Thyroid gland (tissue), 4 donors: ENCODE measurements around the gene SKIC8.
A peak's percentile ranks its signal among the peaks of the same experiment; 100 is the strongest.

Experiments used
- POLR2A ChIP-seq, 2 donors: fragments of 450-650 bp; IDR thresholded peaks; one replicate each; pipeline ENCODE4 v1.6.1; 2017; ENCODE audit warnings: antibody characterized with exemption in 2 of 2, mild to moderate bottlenecking in 2 of 2, moderate library complexity in 1 of 2
- TF ChIP-seq, protein P1 (sequence below), 6 experiments: fragments of 200-600 bp in 3 of 6; fragments of 450-650 bp in 3 of 6; sonication (generic) in 3 of 6; IDR thresholded peaks; one replicate each; pipeline ENCODE4 v1.5.1; 2016 to 2019; ENCODE audit warnings: antibody characterized with exemption in 6 of 6, mild to moderate bottlenecking in 2 of 6, inconsistent platforms in 1 of 6, moderate library complexity in 1 of 6

DNA sequence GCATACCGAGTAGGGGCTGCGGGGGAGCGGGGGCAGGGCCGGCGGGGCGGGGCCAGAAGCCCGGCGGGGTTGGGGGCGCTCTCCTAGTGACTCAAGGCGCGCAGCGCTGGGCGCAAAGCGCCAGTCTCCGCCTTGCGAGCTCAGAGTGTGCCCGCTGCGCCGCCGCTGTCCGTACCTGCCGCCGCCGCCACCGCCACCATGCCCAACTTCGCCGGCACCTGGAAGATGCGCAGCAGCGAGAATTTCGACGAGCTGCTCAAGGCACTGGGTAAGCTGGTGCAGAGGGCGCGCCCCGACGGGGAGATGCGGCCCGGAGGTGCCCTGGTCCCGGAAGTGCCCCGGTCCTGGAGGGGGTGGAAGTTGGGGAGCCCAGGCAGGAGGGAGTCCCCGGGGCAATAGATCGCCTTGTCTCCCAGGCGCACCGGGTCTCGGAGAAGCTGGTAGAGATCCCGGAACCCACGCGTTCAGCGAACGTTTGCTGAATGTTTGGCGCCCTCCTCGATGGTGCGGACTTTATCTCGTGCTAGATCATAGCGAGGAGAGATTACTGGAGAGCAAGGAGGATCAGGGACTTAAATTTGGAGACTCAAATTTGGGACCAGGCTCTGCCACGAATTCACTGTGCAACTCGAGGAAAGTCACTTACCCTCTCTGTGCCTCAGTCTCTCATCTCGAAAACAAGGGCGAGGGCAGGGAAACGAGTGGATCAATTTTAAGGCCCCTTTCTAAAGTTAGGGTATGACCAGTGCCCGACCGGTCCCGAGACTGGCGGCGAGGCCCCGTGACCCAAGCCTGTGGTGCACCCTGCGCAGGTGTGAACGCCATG, 41.0 kb upstream of the SKIC8 start, which contains the start of gene CRABP1:
- TF ChIP-seq POLR2A (IDR thresholded peaks at IDR 0.05): peak in 1 of 2 donors; percentile 79
- TF ChIP-seq, protein P1, sequence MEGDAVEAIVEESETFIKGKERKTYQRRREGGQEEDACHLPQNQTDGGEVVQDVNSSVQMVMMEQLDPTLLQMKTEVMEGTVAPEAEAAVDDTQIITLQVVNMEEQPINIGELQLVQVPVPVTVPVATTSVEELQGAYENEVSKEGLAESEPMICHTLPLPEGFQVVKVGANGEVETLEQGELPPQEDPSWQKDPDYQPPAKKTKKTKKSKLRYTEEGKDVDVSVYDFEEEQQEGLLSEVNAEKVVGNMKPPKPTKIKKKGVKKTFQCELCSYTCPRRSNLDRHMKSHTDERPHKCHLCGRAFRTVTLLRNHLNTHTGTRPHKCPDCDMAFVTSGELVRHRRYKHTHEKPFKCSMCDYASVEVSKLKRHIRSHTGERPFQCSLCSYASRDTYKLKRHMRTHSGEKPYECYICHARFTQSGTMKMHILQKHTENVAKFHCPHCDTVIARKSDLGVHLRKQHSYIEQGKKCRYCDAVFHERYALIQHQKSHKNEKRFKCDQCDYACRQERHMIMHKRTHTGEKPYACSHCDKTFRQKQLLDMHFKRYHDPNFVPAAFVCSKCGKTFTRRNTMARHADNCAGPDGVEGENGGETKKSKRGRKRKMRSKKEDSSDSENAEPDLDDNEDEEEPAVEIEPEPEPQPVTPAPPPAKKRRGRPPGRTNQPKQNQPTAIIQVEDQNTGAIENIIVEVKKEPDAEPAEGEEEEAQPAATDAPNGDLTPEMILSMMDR (IDR thresholded peaks at IDR 0.05): no peak
